T-helper 9 cell (primary cell): Measurements from ENCODE around the gene CFAP58.
A peak's percentile ranks its signal among the peaks of the same experiment; 100 is the strongest.

Source experiments
- DNase-seq: peaks from one replicate; pipeline ENCODE4 v3.0.0-alpha.2; 2020

CFAP58 gene

GRCh38 chr10:104321725-104322415 lies 31.8 kb upstream of the CFAP58 start:
- DNase-seq = no peak

- no peak for DNase-seq
These were observed 31.2 kb upstream of the CFAP58 start for GRCh38 chr10:104322416-104322782.

- no peak for DNase-seq
These were observed 30.5 kb upstream of the CFAP58 start for GRCh38 chr10:104323085-104323484.

GRCh38 chr10:104323760-104324201 lies 29.9 kb upstream of the CFAP58 start:
- DNase-seq = no peak

- DNase-seq = no peak
These were observed 29.4 kb upstream of the CFAP58 start for GRCh38 chr10:104324221-104324686.

- no peak for DNase-seq
These were observed 28.7 kb upstream of the CFAP58 start for GRCh38 chr10:104324931-104325330.

GRCh38 chr10:104325436-104326435 lies 27.9 kb upstream of the CFAP58 start:
- DNase-seq = no peak

GRCh38 chr10:104326991-104327610 lies 26.5 kb upstream of the CFAP58 start:
- no peak for DNase-seq

GRCh38 chr10:104327745-104328645 lies 25.6 kb upstream of the CFAP58 start:
- DNase-seq = no peak

GRCh38 chr10:104328646-104328895 lies 25.1 kb upstream of the CFAP58 start:
- no peak for DNase-seq

- DNase-seq = peak; percentile 49
These were observed 24.5 kb upstream of the CFAP58 start for GRCh38 chr10:104328896-104329710.

GRCh38 chr10:104329735-104330134 lies 23.9 kb upstream of the CFAP58 start:
- no peak for DNase-seq

- no peak for DNase-seq
These were observed 23.2 kb upstream of the CFAP58 start for GRCh38 chr10:104330168-104331110.

GRCh38 chr10:104331208-104331838 lies 22.3 kb upstream of the CFAP58 start:
- no peak for DNase-seq

- DNase-seq = no peak
These were observed 21.2 kb upstream of the CFAP58 start for GRCh38 chr10:104332243-104333031.

GRCh38 chr10:104333032-104333727 lies 20.5 kb upstream of the CFAP58 start:
- peak; percentile 44 for DNase-seq

- no peak for DNase-seq
These were observed 19.8 kb upstream of the CFAP58 start for GRCh38 chr10:104333728-104334373.

GRCh38 chr10:104334561-104334960 lies 19.1 kb upstream of the CFAP58 start:
- no peak for DNase-seq
